GM12878 (cell line): Measurements from ENCODE around the gene HRCT1. TPM values are rescaled to one million over a fixed set of nuclear protein-coding genes. Genes with fewer than 3 reads are reported as not detected.

Experiments
- ATAC-seq: fragments of 200-7000 bp; cut with Tn5 transposase; 3 replicates; pipeline ENCODE4 v1.9.1; 2020; ENCODE audit warnings: mild to moderate bottlenecking, moderate library complexity
- BruUV-seq: library from RNA; stranded (reverse); fragments of 400-500 nt; replicated peaks from 2 replicates; lab custom pipeline; 2021; lab: Mats Ljungman, UMichigan
- CTCF ChIA-PET: fragments of 300-600 bp; sonication (Branson Sonifier 250); formaldehyde crosslinking; extraction: SDS; loops from one replicate; lab custom pipeline; 2021; ENCODE audit warnings: inconsistent platforms; lab: Yijun Ruan, JAX
- POLR2A ChIA-PET: fragments of 350-600 bp; formaldehyde crosslinking; extraction: SDS; loops from one replicate; lab custom pipeline; 2021; ENCODE audit warnings: inconsistent platforms; lab: Charles Lee
- RAD21 ChIA-PET: fragments of 300-600 bp; sonication (Branson Sonifier 250); formaldehyde crosslinking; loops from one replicate; lab custom pipeline; 2023; ENCODE audit warnings: antibody characterized with exemption; ENCODE audit not compliant: unreplicated experiment; lab: Charles Lee
- SMC1A ChIA-PET: fragments of 300-600 bp; sonication (Branson Sonifier 250); formaldehyde crosslinking; loops from one replicate; lab custom pipeline; 2023; ENCODE audit not compliant: unreplicated experiment, uncharacterized antibody; lab: Charles Lee
- DNase-seq: peaks from one replicate; pipeline ENCODE4 v3.0.0-alpha.2; 2011; ENCODE audit warnings: low read depth, low spot score
- FAIRE-seq: peaks from 3 replicates; lab custom pipeline; 2011; peaks lifted over from hg19 to GRCh38; lab: Jason Lieb, UNC
- H2AFZ ChIP-seq: 2 replicates; pipeline ENCODE4 v1.6.0; 2011; ENCODE audit warnings: low read depth, low read length, control low read depth; ENCODE audit not compliant: control insufficient read depth
- H3K27ac ChIP-seq: 2 replicates; pipeline ENCODE4 v1.5.1; 2011; ENCODE audit warnings: control low read depth; ENCODE audit not compliant: control insufficient read depth, insufficient read depth
- H3K27me3 ChIP-seq, 2 experiments: replicated peaks in 1 of 2; 2 replicates each; pipeline versions ENCODE4 v1.6.0 to v1.6.1; 2011; ENCODE audit warnings: low read length in 1 of 2; ENCODE audit not compliant: control insufficient read depth in 2 of 2, insufficient read depth in 2 of 2
- H3K36me3 ChIP-seq, 2 experiments: 2 replicates each; pipeline ENCODE4 v1.5.1; 2011; ENCODE audit warnings: low read length in 1 of 2; ENCODE audit not compliant: control insufficient read depth in 2 of 2, insufficient read depth in 2 of 2
- H3K4me1 ChIP-seq: 2 replicates; pipeline ENCODE4 v1.6.1; 2011; ENCODE audit warnings: mild to moderate bottlenecking, low read length, moderate library complexity, mixed read lengths; ENCODE audit not compliant: control insufficient read depth, insufficient read depth
- H3K4me2 ChIP-seq: 2 replicates; pipeline ENCODE4 v1.6.0; 2011; ENCODE audit warnings: control low read depth; ENCODE audit not compliant: control insufficient read depth, insufficient read depth
- H3K4me3 ChIP-seq: fragments of 200-600 bp; sonication (generic); 2 replicates; pipeline ENCODE4 v1.5.1; 2016
- H3K79me2 ChIP-seq: 2 replicates; pipeline ENCODE4 v1.6.0; 2011; ENCODE audit warnings: low read length; ENCODE audit not compliant: control insufficient read depth, insufficient read depth
- H3K9ac ChIP-seq: 2 replicates; pipeline ENCODE4 v1.8.0; 2011; ENCODE audit warnings: low read length, control low read depth, mixed read lengths; ENCODE audit not compliant: control insufficient read depth, insufficient read depth
- H3K9me3 ChIP-seq: replicated peaks from 3 replicates; pipeline ENCODE4 v1.5.1; 2011; ENCODE audit warnings: mild to moderate bottlenecking, low read length; ENCODE audit not compliant: control insufficient read depth, insufficient read depth
- H4K20me1 ChIP-seq: 2 replicates; pipeline ENCODE4 v1.6.0; 2011; ENCODE audit not compliant: control insufficient read depth, insufficient read depth
- ATF2 ChIP-seq: IDR thresholded peaks from 2 replicates; pipeline ENCODE4 v1.6.1; 2012; ENCODE audit warnings: low read length, inconsistent platforms
- BACH1 ChIP-seq: fragments of 450-650 bp; IDR thresholded peaks from 2 replicates; pipeline ENCODE4 v1.6.1; 2017; ENCODE audit warnings: mild to moderate bottlenecking, borderline replicate concordance
- E4F1 ChIP-seq: fragments of 450-650 bp; IDR thresholded peaks from 2 replicates; pipeline ENCODE4 v1.6.1; 2018; ENCODE audit warnings: borderline replicate concordance, mild to moderate bottlenecking; ENCODE audit not compliant: partially characterized antibody
- IKZF2 ChIP-seq, 2 experiments: fragments of 450-650 bp; IDR thresholded peaks; 2 replicates each; pipeline ENCODE4 v1.6.1; 2017; ENCODE audit warnings: mild to moderate bottlenecking in 2 of 2, moderate library complexity in 2 of 2
- IRF4 ChIP-seq: IDR thresholded peaks from 2 replicates; pipeline ENCODE4 v1.6.1; 2011; ENCODE audit warnings: low read depth, low read length
- MYC ChIP-seq: IDR thresholded peaks from 2 replicates; pipeline ENCODE4 v1.6.1; 2011; ENCODE audit warnings: mild to moderate bottlenecking, low read length, moderate library complexity, inconsistent platforms; ENCODE audit not compliant: insufficient read depth, insufficient replicate concordance, insufficient read length, severe bottlenecking
- NFXL1 ChIP-seq: fragments of 450-650 bp; IDR thresholded peaks from 2 replicates; pipeline ENCODE4 v1.6.1; 2017; ENCODE audit warnings: antibody characterized with exemption, mild to moderate bottlenecking, borderline replicate concordance
- RUNX3 ChIP-seq: IDR thresholded peaks from 2 replicates; pipeline ENCODE4 v1.6.1; 2012; ENCODE audit warnings: low read length, inconsistent platforms
- SIN3A ChIP-seq: IDR thresholded peaks from 2 replicates; pipeline ENCODE4 v1.6.1; 2012; ENCODE audit warnings: low read depth, low read length, improper control_type of control experiment
- SPI1 ChIP-seq: IDR thresholded peaks from 2 replicates; pipeline ENCODE4 v1.6.1; 2011; ENCODE audit warnings: low read depth, mild to moderate bottlenecking, low read length, moderate library complexity, borderline replicate concordance; ENCODE audit not compliant: insufficient read depth
- SREBF1 ChIP-seq: IDR thresholded peaks from 2 replicates; pipeline ENCODE4 v1.6.1; 2012; ENCODE audit warnings: mild to moderate bottlenecking, low read length
- TBL1XR1 ChIP-seq: IDR thresholded peaks from 2 replicates; pipeline ENCODE4 v1.6.1; 2012; ENCODE audit warnings: low read depth, low read length, improper control_type of control experiment
- WGBS: methylation state at CpG from one replicate; pipeline ENCODE4 v1.1.6; 2016; ENCODE audit warnings: low lambda C conversion rate; ENCODE audit not compliant: insufficient replicate concordance, insufficient coverage; ENCODE audit errors: missing lambda C conversion rate; 5-methylcytosine and 5-hydroxymethylcytosine counted together
- in situ Hi-C: fragments of 300-500 bp; cut with MboI; formaldehyde crosslinking; loops from 9 replicates; pipeline ENCODE4 v1.14.3; 2018; ENCODE audit warnings: mixed read lengths
- intact Hi-C: fragments of 100-400 bp; cut with micrococcal nuclease; formaldehyde crosslinking; loops from one replicate; pipeline ENCODE4 v1.14.2; 2022; ENCODE audit not compliant: unreplicated experiment
- polyA plus RNA-seq, 11 experiments: library from polyadenylated mRNA; depleted of rRNA in 4 of 11; unstranded in 6 of 11; stranded (reverse) in 5 of 11; fragments of >200 nt; fragmentation: Nextera tagmentation in 4 of 11; fragmentation: Illumina TruSeq in 1 of 11; extraction: Ambion mirVana in 4 of 11; extraction: Trizol in 1 of 11; gene quantifications; 1 replicate in 1 of 11; 2 replicates in 10 of 11; pipeline versions ENCODE4 v1.2.1 to v1.2.3, GENCODE V29; 2011 to 2016; ENCODE audit warnings: inconsistent platforms in 2 of 11, missing spikeins in 2 of 11, low read depth in 1 of 11
- total RNA-seq, 4 experiments: library from RNA; depleted of rRNA in 3 of 4; stranded (reverse); fragments of >200 nt in 3 of 4; fragmentation: Illumina TruSeq in 1 of 4; extraction: Trizol in 1 of 4; gene quantifications; 2 replicates each; pipeline versions ENCODE4 v1.2.1 to v1.2.3, GENCODE V29; 2013 to 2021

The HRCT1 gene
- total and polyA plus RNA-seq, 10 of the 15 experiments (the other 5 are each of a cell fraction or from before 2014, with no cell fraction given) = not detected

DNA sequence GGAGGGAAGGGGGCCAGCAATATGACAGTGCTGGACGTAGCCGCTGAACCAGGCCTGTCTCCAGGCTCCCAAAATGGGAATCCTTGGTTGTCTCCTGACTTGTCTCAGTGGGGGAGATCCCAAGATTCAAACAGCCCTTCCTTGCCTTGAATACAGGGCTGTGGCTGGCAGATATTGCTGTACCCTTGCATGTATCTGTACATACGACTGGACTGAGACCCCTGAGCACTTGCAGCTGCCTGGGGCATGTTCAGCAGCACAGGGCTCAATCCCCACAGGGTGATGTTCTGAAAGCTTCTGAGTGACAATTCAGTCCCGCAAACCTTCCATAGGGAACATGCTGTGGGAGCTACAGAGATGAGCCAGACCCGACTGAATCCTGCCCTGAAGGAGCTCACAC is 49.1 kb upstream of the HRCT1 start:
- DNase-seq (no peak), FAIRE-seq (no peak), ATAC-seq (no peak)
- H3K9me3 ChIP-seq = no peaks in the 10 kb centered on the region
- ChIA-PET RAD21 (interaction anchor here (0.6 to 4.7 kb wide), 2 partner anchors 21 to 30 kb away, joined by 3 to 18 read pairs; no protein-coding TSS in a partner anchor), SMC1A (interaction anchor here (0.9 to 3.0 kb wide), 4 partner anchors 9 to 25 kb away, joined by 3 to 13 read pairs (median 4); no protein-coding TSS in a partner anchor), CTCF (interaction anchor here (1.4 to 12.7 kb wide), 5 partner anchors 8 to 69 kb away, joined by 3 to 92 read pairs (median 7); partner anchors contain the start of genes FAM221B and TMEM8B), POLR2A (interaction anchor here (1.6 kb wide), 1 partner anchor 9 kb away, joined by 5 read pairs; no protein-coding TSS in a partner anchor)
- H3K27me3 ChIP-seq = no peaks in the 10 kb centered on the region
- no peak overlapping the region for H3K4me3 ChIP-seq
- in situ Hi-C loops = no loop called here
- no peak overlapping the region for H3K4me2 ChIP-seq
- BruUV-seq = no TSS peak
- intact Hi-C loops = no loop called here
- H3K36me3 ChIP-seq = no peaks in the 10 kb centered on the region
- no peak overlapping the region for H3K9ac ChIP-seq
- no peak for TF ChIP-seq SIN3A
- TF ChIP-seq IRF4 = no peak
- TF ChIP-seq IKZF2 (IDR thresholded peaks at IDR 0.05) = no peak
- TF ChIP-seq E4F1 = no peak
- no peak for TF ChIP-seq MYC
- no peak for TF ChIP-seq SPI1
- TF ChIP-seq BACH1 = no peak
- TF ChIP-seq NFXL1 = no peak
- TF ChIP-seq ATF2 = no peak
- no peak for TF ChIP-seq SREBF1
- no peak for TF ChIP-seq RUNX3
- no peak for TF ChIP-seq TBL1XR1
- no peaks in the 10 kb centered on the region for H3K79me2 ChIP-seq
- H3K27ac ChIP-seq = no peak overlapping the region
- 63% methylated on average over 5 of the region's 5 CpGs for WGBS
- no peak overlapping the region for H2AFZ ChIP-seq
- no peaks in the 10 kb centered on the region for H3K4me1 ChIP-seq
- no peaks in the 10 kb centered on the region for H4K20me1 ChIP-seq
